22Rv1 (cell line): ENCODE data around the gene ATOH8.

Source experiments
- CTCF ChIP-seq: fragments of 450-650 bp; IDR thresholded peaks from 2 replicates; pipeline ENCODE4 v1.5.1; 2017; ENCODE audit warnings: mild to moderate bottlenecking
- ZFX ChIP-seq: fragments of 450-650 bp; IDR thresholded peaks from 2 replicates; pipeline ENCODE4 v1.6.1; 2017; ENCODE audit warnings: antibody characterized with exemption, borderline replicate concordance

GRCh38 chr2:85748039-85748734 lies 5.6 kb upstream of the ATOH8 start:
- TF ChIP-seq CTCF (no peak), ZFX (no peak)
